Measurements from ENCODE around the gene FRMD4B.
"Not testable (repeated sequence)": the region's sequence is repeated elsewhere in the genome, so short reads cannot be mapped to it uniquely, and the experiment has no call there.

The FRMD4B gene

GRCh38 chr3:69276884-69277283, 109.0 kb downstream of the FRMD4B start:
- DNase-seq = no peak

GRCh38 chr3:69276191-69276590, 109.7 kb downstream of the FRMD4B start:
- DNase-seq = not testable (repeated sequence)

- no peak for DNase-seq
Measured at GRCh38 chr3:69273896-69274295, 112.0 kb downstream of the FRMD4B start.

- DNase-seq = no peak
Measured at GRCh38 chr3:69272556-69272955, 113.3 kb downstream of the FRMD4B start.

GRCh38 chr3:69271098-69271497, 114.8 kb downstream of the FRMD4B start:
- no peak for DNase-seq

GRCh38 chr3:69266585-69266984, 119.3 kb downstream of the FRMD4B start:
- DNase-seq = no peak

- DNase-seq = not testable (repeated sequence)
Measured at GRCh38 chr3:69266071-69266470, 119.8 kb downstream of the FRMD4B start.

- not testable (repeated sequence) for DNase-seq
Measured at GRCh38 chr3:69260843-69261405, 125.0 kb downstream of the FRMD4B start.

- DNase-seq = no peak
Measured at GRCh38 chr3:69260216-69260787, 125.6 kb downstream of the FRMD4B start.

- DNase-seq = no peak
Measured at GRCh38 chr3:69259125-69259524, 126.8 kb downstream of the FRMD4B start.

GRCh38 chr3:69255928-69256327, 130.0 kb downstream of the FRMD4B start:
- no peak for DNase-seq

GRCh38 chr3:69254351-69254750, 131.5 kb downstream of the FRMD4B start:
- no peak for DNase-seq

GRCh38 chr3:69252631-69253030, 133.3 kb downstream of the FRMD4B start:
- DNase-seq = no peak

- DNase-seq = no peak
Measured at GRCh38 chr3:69252141-69252540, 133.7 kb downstream of the FRMD4B start.

GRCh38 chr3:69251078-69251805, 134.6 kb downstream of the FRMD4B start:
- no peak for DNase-seq

- DNase-seq = peak; percentile 48 to 61
Measured at GRCh38 chr3:69250014-69250413, 135.9 kb downstream of the FRMD4B start.

GRCh38 chr3:69249001-69249400, 136.9 kb downstream of the FRMD4B start:
- no peak for DNase-seq

GRCh38 chr3:69248436-69248835, 137.5 kb downstream of the FRMD4B start:
- DNase-seq = no peak

- no peak for DNase-seq
Measured at GRCh38 chr3:69246612-69247011, 139.3 kb downstream of the FRMD4B start.

- DNase-seq = no peak
Measured at GRCh38 chr3:69244039-69244438, 141.8 kb downstream of the FRMD4B start.

- no peak for DNase-seq
Measured at GRCh38 chr3:69241769-69242168, 144.1 kb downstream of the FRMD4B start.

GRCh38 chr3:69240651-69241568, 145.0 kb downstream of the FRMD4B start:
- DNase-seq = no peak

- no peak for DNase-seq
Measured at GRCh38 chr3:69239063-69239462, 146.8 kb downstream of the FRMD4B start.
